HL-60 (cell line): ENCODE data around the gene TNFAIP2.

ENCODE experiments used
- CTCF ChIP-seq: IDR thresholded peaks from one replicate; pipeline ENCODE4 v1.5.1; 2011; ENCODE audit warnings: low read length, control low read depth, inconsistent platforms; ENCODE audit not compliant: insufficient read depth
- GABPA ChIP-seq: IDR thresholded peaks from 2 replicates; pipeline ENCODE4 v1.6.1; 2012; ENCODE audit warnings: low read depth
- POLR2AphosphoS5 ChIP-seq: IDR thresholded peaks from 2 replicates; pipeline ENCODE4 v1.6.1; 2012; ENCODE audit warnings: low read depth
- REST ChIP-seq: IDR thresholded peaks from 2 replicates; pipeline ENCODE4 v1.6.1; 2012; ENCODE audit warnings: low read depth; ENCODE audit not compliant: insufficient replicate concordance
- SPI1 ChIP-seq: IDR thresholded peaks from 2 replicates; pipeline ENCODE4 v1.6.1; 2012; ENCODE audit warnings: low read depth, mild to moderate bottlenecking, borderline replicate concordance

GRCh38 chr14:103110681-103111231 is 12.5 kb upstream of the TNFAIP2 start:
- TF ChIP-seq CTCF, result no peak
- TF ChIP-seq REST, result no peak
- TF ChIP-seq SPI1, result no peak
- no peak for TF ChIP-seq POLR2AphosphoS5
- no peak for TF ChIP-seq GABPA
